Measurements from ENCODE around the gene SLPI. TPM values are rescaled to one million over a fixed set of nuclear protein-coding genes. Genes with fewer than 3 reads are reported as not detected.

Gene SLPI
- polyA plus RNA-seq, 1 donor from 2014 or later, result not detected

DNA sequence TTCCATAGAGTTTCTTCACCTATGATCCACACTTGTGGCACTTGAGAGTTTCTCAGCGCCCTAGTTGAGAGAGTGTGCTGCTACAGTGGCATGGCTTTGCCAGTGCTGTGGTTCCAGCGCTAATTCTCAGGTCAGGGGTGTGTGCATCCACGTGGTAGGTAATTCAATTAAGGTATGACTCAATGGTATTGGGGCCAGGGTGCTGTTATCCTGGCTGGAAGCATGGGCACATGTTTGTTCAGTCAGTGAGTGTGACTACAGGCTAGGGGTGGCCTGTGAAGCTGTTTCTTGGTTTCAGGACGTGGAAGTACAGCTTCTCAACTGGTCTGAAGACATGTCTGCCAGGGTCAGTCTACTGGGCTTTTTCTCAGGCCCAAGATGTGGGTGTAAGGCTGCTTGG, 36.2 kb downstream of the SLPI start:
- H3K27ac Mint-ChIP-seq, result no peak overlapping the region
- H3K27me3 Mint-ChIP-seq, result peaks cover 3% of the 10 kb centered on the region
- no peaks in the 10 kb centered on the region for H3K4me1 Mint-ChIP-seq
- H3K36me3 Mint-ChIP-seq, result peaks cover 1% of the 10 kb centered on the region
- H3K4me3 Mint-ChIP-seq, result no peak overlapping the region
- H3K9me3 Mint-ChIP-seq, result peaks cover 0 to 1% (median 0%) of the 10 kb centered on the region in 3 donors

DNA sequence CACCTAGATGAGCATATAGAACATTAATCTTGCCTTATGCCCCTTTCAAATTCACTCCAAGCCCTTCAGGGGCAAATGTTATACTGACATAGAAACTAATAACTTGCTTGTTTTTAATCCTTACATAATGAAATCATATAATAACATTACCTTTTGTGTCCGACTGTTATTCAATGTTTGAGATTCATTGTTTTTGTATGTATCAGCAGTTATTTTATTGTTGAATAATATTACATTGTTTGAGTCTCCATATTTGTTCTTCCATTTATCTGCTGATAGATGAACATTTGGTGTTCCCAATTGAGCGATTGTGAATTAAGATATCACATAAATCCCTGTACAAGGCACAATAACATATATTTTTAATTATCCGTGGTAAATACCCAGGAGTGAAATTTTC, 41.5 kb downstream of the SLPI start:
- no peak overlapping the region for H3K4me3 Mint-ChIP-seq
- H3K4me1 Mint-ChIP-seq, result no peaks in the 10 kb centered on the region
- peaks cover 6% of the 10 kb centered on the region for H3K27me3 Mint-ChIP-seq
- H3K9me3 Mint-ChIP-seq, result no peaks in the 10 kb centered on the region
- peaks cover 1% of the 10 kb centered on the region for H3K36me3 Mint-ChIP-seq
- H3K27ac Mint-ChIP-seq, result no peak overlapping the region

DNA sequence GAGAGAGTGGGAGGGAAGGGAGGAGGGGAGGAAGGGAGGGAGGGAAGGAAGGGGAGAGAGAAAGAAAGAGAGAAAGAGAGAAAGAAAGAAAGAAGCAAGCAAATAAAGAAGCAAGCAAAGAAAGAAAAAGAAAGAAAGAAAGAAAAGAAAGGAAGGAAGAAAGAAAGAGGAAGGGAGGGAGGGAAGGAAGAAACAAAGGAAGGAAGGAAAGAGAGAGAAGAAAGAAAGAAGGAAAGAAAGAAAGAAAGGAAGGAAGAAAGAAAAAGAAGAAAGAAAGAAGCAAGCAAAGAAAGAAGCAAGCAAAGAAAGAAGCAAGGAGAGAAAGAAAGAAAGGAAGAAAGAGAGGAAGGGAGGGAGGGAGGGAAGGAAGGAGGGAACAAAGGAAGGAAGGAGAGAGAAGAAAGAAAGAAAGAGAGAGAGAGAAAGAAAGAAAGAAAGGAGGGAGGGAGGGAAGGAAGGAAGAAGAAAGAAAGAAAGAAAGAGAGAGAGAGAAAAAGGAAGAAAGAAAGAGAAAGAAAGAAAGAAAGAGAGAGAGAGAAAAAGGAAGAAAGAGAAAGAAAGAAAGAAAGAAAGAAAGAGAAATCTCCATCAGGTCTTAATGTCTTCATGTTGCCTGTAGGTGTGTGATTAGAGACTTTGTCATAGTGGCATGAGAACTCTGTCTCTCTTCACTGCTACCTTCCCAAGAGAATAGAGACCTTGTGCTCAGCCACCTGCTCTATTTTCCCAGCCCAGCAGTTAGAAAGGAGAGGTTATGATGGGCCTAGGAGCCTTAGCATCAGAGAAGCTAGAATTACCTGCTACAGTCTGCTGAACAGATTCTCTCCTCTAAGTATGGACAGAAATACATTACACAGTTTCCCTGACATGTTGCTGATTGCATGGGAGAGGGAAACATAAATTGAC, 42.5 kb downstream of the SLPI start:
- Mint-ChIP-seq H3K4me3 (no peak overlapping the region), H3K27me3 (peaks cover 7% of the 10 kb centered on the region), H3K36me3 (peaks cover 1% of the 10 kb centered on the region), H3K27ac (no peak overlapping the region), H3K9me3 (no peaks in the 10 kb centered on the region), H3K4me1 (no peaks in the 10 kb centered on the region)

DNA sequence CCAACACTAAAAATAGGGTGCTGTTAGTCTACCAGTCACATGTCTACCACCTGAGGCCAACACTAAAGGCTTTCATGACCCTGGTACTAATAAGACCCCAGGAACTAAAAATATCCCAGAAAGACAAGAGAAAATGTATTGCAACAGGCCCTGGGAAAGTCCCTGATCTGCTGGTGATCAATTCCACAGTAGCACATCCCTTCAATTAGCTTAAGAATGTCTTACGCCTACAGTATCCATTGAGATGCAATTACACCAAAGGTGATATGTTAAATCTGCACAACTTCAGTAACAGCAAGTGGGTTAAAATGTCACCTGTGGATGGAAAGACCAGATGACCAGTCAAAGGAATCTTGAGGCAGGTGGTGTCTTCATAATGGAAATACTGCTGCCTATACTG, 44.4 kb downstream of the SLPI start:
- Mint-ChIP-seq H3K4me1 (no peaks in the 10 kb centered on the region), H3K9me3 (no peaks in the 10 kb centered on the region), H3K4me3 (no peak overlapping the region), H3K27me3 (peaks cover 9% of the 10 kb centered on the region), H3K27ac (no peak overlapping the region), H3K36me3 (no peaks in the 10 kb centered on the region)

DNA sequence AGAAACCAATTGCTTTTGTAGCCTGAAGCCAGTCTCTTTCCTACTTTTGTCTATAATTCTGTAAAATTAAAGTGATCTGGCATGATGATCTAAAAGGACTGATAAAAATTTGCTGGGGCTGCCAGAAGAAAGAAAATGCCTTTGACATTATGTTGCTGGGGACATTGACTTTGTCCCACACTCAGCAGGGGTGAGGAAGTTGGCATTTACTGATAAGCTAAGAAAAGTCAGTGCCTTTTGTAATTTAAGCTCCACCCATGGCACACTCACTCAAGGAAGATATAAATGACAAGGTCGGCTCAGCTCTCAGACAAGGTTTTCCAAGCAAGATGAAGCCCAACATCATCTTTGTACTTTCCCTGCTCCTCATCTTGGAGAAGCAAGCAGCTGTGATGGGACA, 47.6 kb downstream of the SLPI start, which contains the start of gene SEMG1:
SEMG1 (plus strand) TSS at position 309 of the 400 bp plus-strand sequence; CDS start at position 330, 21 bp downstream.
- Mint-ChIP-seq H3K9me3 (peaks cover 3 to 5% (median 4%) of the 10 kb centered on the region in 3 donors), H3K27ac (no peak within 1 kb of the TSS), H3K27me3 (peaks cover 11% of the 10 kb centered on the region), H3K36me3 (no peaks in the 10 kb centered on the region), H3K4me1 (no peaks in the 10 kb centered on the region), H3K4me3 (no peak within 1 kb of the TSS)

Other genes with a start within 250 kb of the SLPI start
- not detected for gene KCNS1, start 153.4 kb downstream of the SLPI start, polyA plus RNA-seq
- not detected for gene WFDC5, start 139.4 kb downstream of the SLPI start, polyA plus RNA-seq
- gene WFDC12, start 130.1 kb downstream of the SLPI start, polyA plus RNA-seq, result not detected
- gene PI3, start 79.7 kb downstream of the SLPI start, polyA plus RNA-seq, result 0.65 TPM
- gene SEMG1, start 47.5 kb downstream of the SLPI start, polyA plus RNA-seq, result not detected
- gene SEMG2, start 33.2 kb downstream of the SLPI start, polyA plus RNA-seq, result not detected
- not detected for gene RBPJL, start 52.3 kb upstream of the SLPI start, polyA plus RNA-seq
- gene MATN4, start 53.7 kb upstream of the SLPI start, polyA plus RNA-seq, result not detected
- not detected for gene SDC4, start 93.9 kb upstream of the SLPI start, polyA plus RNA-seq
- 24.4 TPM for gene SYS1, start 108.6 kb upstream of the SLPI start, polyA plus RNA-seq
- not detected for gene TP53TG5, start 123.8 kb upstream of the SLPI start, polyA plus RNA-seq
- not detected for gene DBNDD2, start 153.7 kb upstream of the SLPI start, polyA plus RNA-seq
- 69.3 TPM for gene PIGT, start 161.6 kb upstream of the SLPI start, polyA plus RNA-seq
- gene WFDC2, start 215.2 kb upstream of the SLPI start, polyA plus RNA-seq, result 2.2 TPM

Measured in IgD-negative memory B cell (primary cell).